Neutrophil (primary cell): ENCODE measurements around the gene DNAI1.

Source experiments
- H3K27ac ChIP-seq: fragments of 200-600 bp; sonication (generic); 2 replicates; pipeline ENCODE4 v1.5.1; 2016; ENCODE audit warnings: mild to moderate bottlenecking, moderate library complexity
- H3K27me3 ChIP-seq: fragments of 200-600 bp; sonication (generic); 2 replicates; pipeline ENCODE4 v1.6.0; 2016; ENCODE audit warnings: mild to moderate bottlenecking
- H3K36me3 ChIP-seq: fragments of 200-600 bp; sonication (generic); 2 replicates; pipeline ENCODE4 v1.5.1; 2017
- H3K4me1 ChIP-seq, 2 experiments: fragments of 200-600 bp in 1 of 2; sonication (generic) in 1 of 2; 1 replicate in 1 of 2; 2 replicates in 1 of 2; pipeline versions ENCODE4 v1.5.1 to v1.6.1; 2013 to 2016; ENCODE audit warnings: low read depth in 1 of 2, low read length in 1 of 2, mild to moderate bottlenecking in 1 of 2, moderate library complexity in 1 of 2; ENCODE audit not compliant: control insufficient read depth in 1 of 2, insufficient read depth in 1 of 2
- H3K4me3 ChIP-seq, 2 experiments: fragments of 200-600 bp in 1 of 2; sonication (generic) in 1 of 2; 1 replicate in 1 of 2; 2 replicates in 1 of 2; pipeline ENCODE4 v1.5.1; 2013 to 2016; ENCODE audit warnings: low read depth in 1 of 2, low read length in 1 of 2, mild to moderate bottlenecking in 1 of 2, moderate library complexity in 1 of 2
- H3K9me3 ChIP-seq: fragments of 200-600 bp; sonication (generic); 2 replicates; pipeline ENCODE4 v1.5.1; 2016
- TF ChIP-seq, protein P1 (sequence below): fragments of 200-600 bp; sonication (generic); IDR thresholded peaks from 2 replicates; pipeline ENCODE4 v1.5.1; 2016; ENCODE audit warnings: antibody characterized with exemption

Gene DNAI1

DNA sequence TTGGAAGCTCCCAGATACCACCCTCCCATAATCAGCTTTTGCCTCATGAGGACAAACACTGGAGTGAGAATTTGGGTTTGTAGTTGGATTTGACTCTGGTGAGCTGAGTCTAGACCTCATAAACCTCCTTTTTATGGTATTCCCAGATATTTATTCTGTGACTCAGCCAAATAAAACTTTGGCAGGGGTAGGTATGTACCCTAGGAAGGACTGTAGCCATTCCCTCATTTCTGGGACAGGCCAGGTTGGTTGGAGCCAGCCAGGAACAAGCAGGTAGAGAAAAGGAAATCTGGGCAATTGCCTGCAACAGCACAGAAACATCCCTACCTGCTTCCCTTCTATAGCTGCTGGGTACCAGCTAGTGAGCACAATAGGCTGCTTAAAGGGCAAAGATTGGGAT lies 44.8 kb downstream of the DNAI1 start:
- no peak overlapping the region for H3K27ac ChIP-seq
- H3K9me3 ChIP-seq, result no peaks in the 10 kb centered on the region
- H3K4me3 ChIP-seq, result no peak overlapping the region
- no peaks in the 10 kb centered on the region for H3K36me3 ChIP-seq
- no peaks in the 10 kb centered on the region for H3K4me1 ChIP-seq
- TF ChIP-seq, protein P1, sequence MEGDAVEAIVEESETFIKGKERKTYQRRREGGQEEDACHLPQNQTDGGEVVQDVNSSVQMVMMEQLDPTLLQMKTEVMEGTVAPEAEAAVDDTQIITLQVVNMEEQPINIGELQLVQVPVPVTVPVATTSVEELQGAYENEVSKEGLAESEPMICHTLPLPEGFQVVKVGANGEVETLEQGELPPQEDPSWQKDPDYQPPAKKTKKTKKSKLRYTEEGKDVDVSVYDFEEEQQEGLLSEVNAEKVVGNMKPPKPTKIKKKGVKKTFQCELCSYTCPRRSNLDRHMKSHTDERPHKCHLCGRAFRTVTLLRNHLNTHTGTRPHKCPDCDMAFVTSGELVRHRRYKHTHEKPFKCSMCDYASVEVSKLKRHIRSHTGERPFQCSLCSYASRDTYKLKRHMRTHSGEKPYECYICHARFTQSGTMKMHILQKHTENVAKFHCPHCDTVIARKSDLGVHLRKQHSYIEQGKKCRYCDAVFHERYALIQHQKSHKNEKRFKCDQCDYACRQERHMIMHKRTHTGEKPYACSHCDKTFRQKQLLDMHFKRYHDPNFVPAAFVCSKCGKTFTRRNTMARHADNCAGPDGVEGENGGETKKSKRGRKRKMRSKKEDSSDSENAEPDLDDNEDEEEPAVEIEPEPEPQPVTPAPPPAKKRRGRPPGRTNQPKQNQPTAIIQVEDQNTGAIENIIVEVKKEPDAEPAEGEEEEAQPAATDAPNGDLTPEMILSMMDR, result no peak
- peaks cover 27% of the 10 kb centered on the region for H3K27me3 ChIP-seq

DNA sequence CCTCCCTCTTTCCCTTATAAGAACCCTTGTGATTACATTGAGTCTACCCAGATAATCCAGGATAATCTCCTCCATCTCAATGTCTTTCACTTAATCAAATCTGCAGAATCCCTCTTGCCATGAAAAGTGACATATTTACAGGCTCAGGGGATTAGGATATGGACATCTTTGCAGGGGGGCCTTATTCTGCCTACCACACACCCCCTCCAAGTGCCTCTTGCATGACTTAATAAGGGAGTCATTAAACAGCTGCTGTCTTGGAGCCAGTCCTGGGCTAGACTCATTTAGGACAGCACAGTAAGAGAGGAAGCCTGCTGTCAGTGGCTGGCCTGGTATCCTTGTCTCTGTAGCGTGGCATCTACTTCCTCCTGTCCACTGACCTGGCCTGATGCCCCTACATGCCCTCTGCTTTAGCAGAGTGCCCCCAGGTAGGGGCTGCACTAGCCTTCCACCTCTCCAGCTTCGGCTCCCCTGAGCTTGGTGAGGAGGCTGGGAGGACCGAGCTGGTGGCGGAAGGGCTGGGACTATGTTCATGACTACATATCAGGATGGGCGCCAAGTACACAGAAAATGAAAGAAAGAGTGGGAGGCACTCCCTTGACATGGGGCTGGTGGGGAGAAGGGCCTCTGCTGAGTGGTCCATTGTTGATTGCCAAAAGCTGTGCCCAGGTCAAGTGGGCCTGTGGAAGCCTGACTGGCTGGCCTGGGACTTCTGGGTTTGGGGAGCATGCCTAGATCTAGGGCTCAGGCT lies 46.9 kb downstream of the DNAI1 start:
- Histone ChIP-seq H3K4me1 (no peaks in the 10 kb centered on the region), H3K27ac (no peak overlapping the region), H3K36me3 (no peaks in the 10 kb centered on the region), H3K27me3 (peaks cover 25% of the 10 kb centered on the region), H3K4me3 (no peak overlapping the region), H3K9me3 (no peaks in the 10 kb centered on the region)
- TF ChIP-seq, protein P1, result no peak

DNA sequence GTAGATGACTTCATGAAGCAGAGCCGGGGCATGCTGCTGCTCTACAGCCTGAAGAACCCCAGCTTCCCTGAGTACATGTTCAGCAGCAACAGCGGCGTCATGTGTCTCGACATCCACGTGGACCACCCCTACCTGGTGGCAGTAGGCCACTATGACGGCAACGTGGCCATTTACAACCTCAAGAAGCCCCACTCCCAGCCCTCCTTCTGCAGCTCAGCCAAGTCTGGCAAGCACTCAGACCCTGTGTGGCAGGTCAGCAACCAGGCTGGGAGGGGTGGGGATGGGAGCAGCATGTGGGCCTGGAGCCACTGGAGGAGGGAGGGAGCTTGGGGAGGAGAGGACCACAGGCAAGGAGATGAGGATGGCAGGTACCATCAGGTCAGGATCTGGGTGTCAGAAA lies 48.0 kb downstream of the DNAI1 start:
- H3K4me1 ChIP-seq, result no peaks in the 10 kb centered on the region
- H3K27me3 ChIP-seq, result peaks cover 29% of the 10 kb centered on the region
- H3K27ac ChIP-seq, result no peak overlapping the region
- TF ChIP-seq, protein P1, result no peak
- H3K4me3 ChIP-seq, result no peak overlapping the region
- H3K36me3 ChIP-seq, result no peaks in the 10 kb centered on the region
- H3K9me3 ChIP-seq, result no peaks in the 10 kb centered on the region

DNA sequence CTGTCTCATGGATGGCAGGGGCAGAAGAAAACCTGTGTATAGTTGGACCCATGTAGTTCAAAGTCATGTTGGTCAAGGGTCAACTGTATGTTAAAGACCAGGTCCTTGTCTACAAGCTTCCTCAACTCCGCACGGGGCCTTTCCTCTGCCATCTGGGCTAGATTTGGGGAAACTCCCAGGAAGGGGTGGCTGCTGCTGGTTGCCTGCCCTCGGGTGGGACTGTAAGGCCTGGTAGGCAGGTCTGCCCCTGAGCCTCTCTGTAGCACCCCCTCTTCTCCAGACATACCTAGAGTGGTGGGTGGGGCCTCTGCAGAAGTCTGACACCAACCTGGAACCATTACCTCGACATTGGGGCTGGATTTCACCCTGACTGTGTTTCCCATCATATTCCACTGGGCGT lies 49.0 kb downstream of the DNAI1 start:
- Histone ChIP-seq H3K27me3 (peaks cover 28% of the 10 kb centered on the region), H3K9me3 (no peaks in the 10 kb centered on the region)

DNA sequence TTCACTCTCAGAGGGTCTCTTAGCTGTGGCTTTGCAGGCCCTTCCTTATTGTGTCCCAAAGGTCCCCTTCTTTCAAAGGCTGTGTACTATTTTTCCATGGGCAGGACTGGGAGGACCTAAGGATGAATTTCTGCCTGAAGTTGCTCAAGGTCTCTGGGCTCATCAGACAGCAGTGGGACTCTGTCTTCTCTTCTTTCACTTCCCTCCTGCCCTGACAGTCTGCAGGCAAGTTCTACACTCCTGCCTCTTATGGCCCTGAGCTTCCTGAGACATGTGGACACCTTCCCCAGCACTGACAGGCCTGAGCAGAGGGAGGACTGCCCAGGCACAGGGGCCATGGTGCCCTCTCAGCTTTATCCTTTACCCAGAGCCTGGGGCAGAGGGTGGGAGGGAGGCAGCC lies 49.4 kb downstream of the DNAI1 start:
- TF ChIP-seq, protein P1, result no peak
- Histone ChIP-seq H3K27me3 (peaks cover 28% of the 10 kb centered on the region), H3K27ac (no peak overlapping the region), H3K36me3 (no peaks in the 10 kb centered on the region), H3K4me1 (no peaks in the 10 kb centered on the region), H3K9me3 (no peaks in the 10 kb centered on the region), H3K4me3 (no peak overlapping the region)

More for the DNA sequence above, 49.0 kb downstream of the DNAI1 start:
- Histone ChIP-seq H3K27ac (no peak overlapping the region), H3K36me3 (no peaks in the 10 kb centered on the region), H3K4me3 (no peak overlapping the region), H3K4me1 (no peaks in the 10 kb centered on the region)
- TF ChIP-seq, protein P1, result no peak
